Endodermal cell (in vitro differentiated cells): ENCODE data around the gene CD44. TPM values are rescaled to one million over a fixed set of nuclear protein-coding genes. Genes with fewer than 3 reads are reported as not detected.
A peak's percentile ranks its signal among the peaks of the same experiment; 100 is the strongest.

Experiments used
- DNase-seq: peaks from one replicate; pipeline ENCODE4 v3.0.0-alpha.2; 2017
- H3K27ac ChIP-seq: 2 replicates; pipeline ENCODE4 v1.5.1; 2013; ENCODE audit warnings: mild to moderate bottlenecking, low read depth, low read length, moderate library complexity
- H3K27me3 ChIP-seq: 2 replicates; pipeline ENCODE4 v1.6.1; 2013; ENCODE audit warnings: mild to moderate bottlenecking, low read length, moderate library complexity; ENCODE audit not compliant: insufficient read depth, control insufficient read depth, poor library complexity, severe bottlenecking
- H3K36me3 ChIP-seq: 2 replicates; pipeline ENCODE4 v1.7.0; 2013; ENCODE audit warnings: mild to moderate bottlenecking, low read length, moderate library complexity; ENCODE audit not compliant: control insufficient read depth, insufficient read depth
- H3K4me1 ChIP-seq: one replicate; pipeline ENCODE4 v1.7.0; 2013; ENCODE audit warnings: low read length; ENCODE audit not compliant: control insufficient read depth, insufficient read depth
- H3K4me3 ChIP-seq: 2 replicates; pipeline ENCODE4 v1.5.1; 2013; ENCODE audit warnings: mild to moderate bottlenecking, low read length, moderate library complexity
- H3K9ac ChIP-seq: 2 replicates; pipeline ENCODE4 v1.6.1; 2013; ENCODE audit warnings: mild to moderate bottlenecking, low read length, moderate library complexity; ENCODE audit not compliant: poor library complexity, severe bottlenecking; ENCODE audit errors: extremely low read depth
- H3K9me3 ChIP-seq: 2 replicates; pipeline ENCODE4 v1.6.1; 2013; ENCODE audit warnings: mild to moderate bottlenecking, low read length, moderate library complexity; ENCODE audit not compliant: control insufficient read depth
- H3K27ac Mint-ChIP-seq: 2 replicates; pipeline ENCODE4 v1.8.0; 2020; ENCODE audit warnings: mixed read lengths
- H3K27me3 Mint-ChIP-seq: 2 replicates; pipeline ENCODE4 v1.8.0; 2021; ENCODE audit warnings: mild to moderate bottlenecking, mixed read lengths; ENCODE audit not compliant: insufficient read depth
- H3K36me3 Mint-ChIP-seq: 2 replicates; pipeline ENCODE4 v1.8.0; 2020; ENCODE audit warnings: low read depth, mixed read lengths
- H3K4me1 Mint-ChIP-seq: 2 replicates; pipeline ENCODE4 v1.8.0; 2020; ENCODE audit warnings: mixed read lengths
- H3K4me3 Mint-ChIP-seq: 2 replicates; pipeline ENCODE4 v1.8.0; 2020; ENCODE audit warnings: mild to moderate bottlenecking, moderate library complexity, mixed read lengths
- H3K9me3 Mint-ChIP-seq: 2 replicates; pipeline ENCODE4 v1.8.0; 2020; ENCODE audit warnings: mild to moderate bottlenecking, mixed read lengths
- CTCF ChIP-seq: fragments of 200-600 bp; sonication (generic); conservative IDR thresholded peaks from 2 replicates; pipeline ENCODE4 v1.5.0; 2021; ENCODE audit warnings: antibody characterized with exemption, mild to moderate bottlenecking
- WGBS, 2 experiments: methylation state at CpG; one replicate each; pipeline versions ENCODE4 v1.1.5 to v1.1.7; 2013; ENCODE audit warnings: missing lambda C conversion rate in 2 of 2, mixed read lengths in 1 of 2; ENCODE audit not compliant: insufficient coverage in 1 of 2, insufficient read length in 1 of 2; 5-methylcytosine and 5-hydroxymethylcytosine counted together
- total RNA-seq, 2 donors: library from RNA; stranded (reverse); fragmentation: NEBNext Ultra II Directional in 1 of 2; extraction: Animal tissue kit (Norgen Biotek cat#: 25700) in 1 of 2; gene quantifications; 2 replicates in 1 of 2; 3 replicates in 1 of 2; pipeline ENCODE4 v1.2.1, GENCODE V29; 2021

Gene CD44
- total RNA-seq, 2 donors from 2014 or later: 1.2 to 4.6 TPM

DNA sequence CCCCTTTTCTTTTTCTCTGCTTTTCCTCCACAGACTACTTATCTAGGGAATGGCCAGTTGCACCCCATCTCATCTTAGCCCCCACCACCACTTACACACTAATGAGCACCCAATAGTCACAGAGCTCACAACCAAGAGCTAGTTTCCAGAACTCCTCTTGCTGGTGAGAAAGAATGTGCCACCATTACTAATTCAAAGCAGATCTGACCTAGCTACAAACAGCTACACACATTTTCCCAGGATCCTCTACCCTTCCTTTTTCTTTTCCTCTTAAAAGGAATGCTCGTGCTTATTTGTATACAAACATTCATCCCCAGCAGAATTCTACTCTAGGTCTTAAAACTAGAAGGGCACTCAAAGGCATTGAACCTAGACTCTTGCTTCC is 136.8 kb downstream of the CD44 start:
- no peaks in the 10 kb centered on the region for H3K4me1 ChIP-seq
- no peaks in the 10 kb centered on the region for H3K9me3 ChIP-seq
- Mint-ChIP-seq H3K27me3 (peaks cover 11% of the 10 kb centered on the region), H3K9me3 (no peaks in the 10 kb centered on the region), H3K4me1 (peaks cover 13% of the 10 kb centered on the region), H3K36me3 (no peaks in the 10 kb centered on the region), H3K4me3 (no peak overlapping the region), H3K27ac (no peak overlapping the region)
- DNase-seq: no peak
- no peak overlapping the region for H3K9ac ChIP-seq
- H3K27ac ChIP-seq: no peak overlapping the region
- no peaks in the 10 kb centered on the region for H3K27me3 ChIP-seq
- no peak for TF ChIP-seq CTCF
- H3K4me3 ChIP-seq: no peak overlapping the region
- H3K36me3 ChIP-seq: no peaks in the 10 kb centered on the region
- 97 to 100% methylated on average over 1 of the region's 1 CpG for WGBS, 2 experiments

DNA sequence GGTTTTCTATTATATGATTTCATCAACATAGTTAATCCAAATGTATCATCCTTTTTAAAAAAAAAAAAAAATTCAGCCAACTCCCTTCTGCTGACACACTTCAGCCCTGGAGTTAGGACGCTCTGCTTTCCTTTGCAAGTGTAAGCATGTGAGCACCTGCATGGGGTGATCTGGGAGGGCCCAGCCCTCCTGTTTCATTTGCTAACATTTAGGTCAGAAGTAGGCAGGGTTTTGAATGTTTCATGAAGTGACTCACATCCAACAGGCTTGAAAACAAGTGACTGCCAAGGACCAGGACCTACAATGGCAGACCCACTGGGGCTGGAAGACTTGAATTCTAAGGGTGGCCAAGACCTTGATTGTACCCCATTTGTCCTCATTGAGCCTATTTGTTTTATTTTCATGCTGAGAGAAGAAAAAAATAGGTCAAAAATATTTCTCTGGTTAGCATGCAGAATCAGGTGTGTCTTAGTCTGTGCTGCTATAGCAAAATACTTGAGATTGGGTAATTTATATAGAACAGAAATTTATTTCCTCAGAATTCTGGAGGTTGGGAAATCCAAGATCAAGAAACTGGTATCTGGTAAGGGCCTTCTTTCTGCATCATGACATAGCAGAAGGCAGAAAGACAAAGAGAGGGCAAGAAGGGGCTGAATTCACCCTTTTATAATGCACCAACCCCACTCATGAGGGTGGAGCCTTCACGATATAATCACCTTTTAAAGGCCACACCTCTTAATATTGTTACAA is 137.6 kb downstream of the CD44 start:
- Mint-ChIP-seq H3K9me3 (no peaks in the 10 kb centered on the region), H3K27ac (no peak overlapping the region), H3K27me3 (peaks cover 7% of the 10 kb centered on the region), H3K4me1 (peaks cover 13% of the 10 kb centered on the region), H3K36me3 (no peaks in the 10 kb centered on the region), H3K4me3 (no peak overlapping the region)
- Histone ChIP-seq H3K4me3 (no peak overlapping the region), H3K9me3 (no peaks in the 10 kb centered on the region), H3K36me3 (no peaks in the 10 kb centered on the region), H3K9ac (no peak overlapping the region), H3K27me3 (no peaks in the 10 kb centered on the region), H3K27ac (no peak overlapping the region), H3K4me1 (no peaks in the 10 kb centered on the region)
- DNase-seq: peak; percentile 51
- no peak for TF ChIP-seq CTCF
- WGBS, 2 experiments: 80 to 86% methylated on average over 1 to 2 of the region's 2 CpGs

DNA sequence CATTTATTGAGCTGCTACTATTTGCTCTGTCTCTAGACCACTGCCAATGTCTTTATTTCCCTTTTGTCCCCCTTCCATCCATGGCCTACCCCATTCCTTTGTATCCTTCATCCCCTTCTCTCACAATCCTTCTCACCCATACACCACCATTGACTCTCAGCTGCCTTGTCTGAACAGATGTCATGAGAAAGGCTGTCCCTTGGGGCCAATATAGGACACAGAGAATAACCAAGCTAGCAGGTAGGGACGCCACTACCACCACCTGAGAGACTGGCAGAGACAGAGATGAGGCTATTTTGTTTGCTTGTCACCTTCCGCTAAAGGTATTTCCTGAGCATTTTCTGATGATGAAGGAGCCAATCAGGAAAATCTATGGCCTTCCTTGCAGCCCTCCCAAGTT is 138.9 kb downstream of the CD44 start:
- H3K27me3 Mint-ChIP-seq: peaks cover 2% of the 10 kb centered on the region
- WGBS, 2 experiments: 93 to 96% methylated on average over 2 of the region's 2 CpGs

More for the DNA sequence above, 138.9 kb downstream of the CD44 start:
- Histone ChIP-seq H3K27me3 (no peaks in the 10 kb centered on the region), H3K4me3 (no peak overlapping the region), H3K9ac (no peak overlapping the region), H3K27ac (no peak overlapping the region), H3K4me1 (no peaks in the 10 kb centered on the region), H3K36me3 (no peaks in the 10 kb centered on the region), H3K9me3 (no peaks in the 10 kb centered on the region)
- TF ChIP-seq CTCF: no peak
- Mint-ChIP-seq H3K27ac (no peak overlapping the region), H3K36me3 (no peaks in the 10 kb centered on the region), H3K4me3 (no peak overlapping the region), H3K9me3 (no peaks in the 10 kb centered on the region), H3K4me1 (peaks cover 13% of the 10 kb centered on the region)
- DNase-seq: no peak
